Lower leg skin (tissue), 4 donors: ENCODE measurements around the gene USP31. TPM values are rescaled to one million over a fixed set of nuclear protein-coding genes. Genes with fewer than 3 reads are reported as not detected.
A peak's percentile ranks its signal among the peaks of the same experiment; 100 is the strongest.
"Not testable (repeated sequence)": the region's sequence is repeated elsewhere in the genome, so short reads cannot be mapped to it uniquely, and the experiment has no call there.

Experiments used
- DNase-seq, 2 donors: peaks; one replicate each; pipeline ENCODE4 v3.0.0-alpha.2; 2019; ENCODE audit warnings: low spot score in 2 of 2
- H3K4me3 ChIP-seq: fragments of 200-600 bp; sonication (generic); 2 replicates; pipeline ENCODE4 v1.5.1; 2017; ENCODE audit warnings: mild to moderate bottlenecking, low read depth; ENCODE audit not compliant: poor library complexity, severe bottlenecking
- CTCF ChIP-seq, 3 donors: fragments of 450-650 bp; IDR thresholded peaks; one replicate each; pipeline ENCODE4 v1.5.1; 2016; ENCODE audit warnings: antibody characterized with exemption in 3 of 3, mild to moderate bottlenecking in 3 of 3, moderate library complexity in 2 of 3
- POLR2A ChIP-seq, 2 donors: fragments of 450-650 bp; IDR thresholded peaks; one replicate each; pipeline ENCODE4 v1.6.1; 2016 to 2017; ENCODE audit warnings: antibody characterized with exemption in 2 of 2, mild to moderate bottlenecking in 1 of 2, moderate library complexity in 1 of 2
- WGBS, 2 donors: methylation state at CpG; one replicate each; pipeline ENCODE4 v1.1.5; 2018; 5-methylcytosine and 5-hydroxymethylcytosine counted together
- intact Hi-C: fragments of 100-400 bp; cut with DNase I; formaldehyde crosslinking; loops from one replicate; pipeline ENCODE4 v1.15.0; 2023; ENCODE audit warnings: low total_unique reads
- total RNA-seq, 4 donors: library from RNA; depleted of rRNA; stranded (reverse); fragments of >200 nt; gene quantifications; one replicate each; pipeline ENCODE4 v1.1.0, GENCODE V29; 2016

USP31 gene
- total RNA-seq, 4 donors from 2014 or later: 11.3 to 41.1 (median 15.6) TPM

GRCh38 chr16:23145608-23146007, 3.6 kb downstream of the USP31 start:
- H3K4me3 ChIP-seq: no peak overlapping the region
- peak in 1 of 2 donors; percentile 13 for DNase-seq
- intact Hi-C loops: no loop called here
- no peak for TF ChIP-seq POLR2A (IDR thresholded peaks at IDR 0.05)
- TF ChIP-seq CTCF (IDR thresholded peaks at IDR 0.05): no peak
- 27 to 31% methylated on average over 3 of the region's 3 CpGs for WGBS, 2 donors

- TF ChIP-seq POLR2A (IDR thresholded peaks at IDR 0.05) (no peak), CTCF (IDR thresholded peaks at IDR 0.05) (no peak)
- WGBS, 2 donors: 34 to 62% methylated on average over 6 of the region's 6 CpGs
- H3K4me3 ChIP-seq: no peak overlapping the region
- intact Hi-C loops: no loop called here
- DNase-seq: peak in 1 of 2 donors; percentile 22
These were observed 4.1 kb downstream of the USP31 start for GRCh38 chr16:23145186-23145585.

GRCh38 chr16:23144393-23144792, 4.9 kb downstream of the USP31 start:
- 90 to 91% methylated on average over 9 of the region's 9 CpGs for WGBS, 2 donors
- DNase-seq, intact Hi-C loops, H3K4me3 ChIP-seq: not testable (repeated sequence)

GRCh38 chr16:23143391-23143790, 5.9 kb downstream of the USP31 start:
- 80 to 82% methylated on average over 3 of the region's 3 CpGs for whole genome bisulfite sequencing, 2 donors
- no peak overlapping the region for H3K4me3 ChIP-seq
- intact Hi-C loops: no loop called here
- TF ChIP-seq CTCF (IDR thresholded peaks at IDR 0.05) (no peak), POLR2A (IDR thresholded peaks at IDR 0.05) (no peak)
- DNase-seq: no peak

- intact Hi-C loops: no loop called here
- peak in 1 of 2 donors; percentile 53 for DNase-seq
- WGBS, 2 donors: 44 to 53% methylated on average over 7 of the region's 7 CpGs
- TF ChIP-seq CTCF (IDR thresholded peaks at IDR 0.05) (no peak), POLR2A (IDR thresholded peaks at IDR 0.05) (no peak)
- H3K4me3 ChIP-seq: no peak overlapping the region
These were observed 7.1 kb downstream of the USP31 start for GRCh38 chr16:23141959-23142740.

- 62 to 73% methylated on average over 6 of the region's 6 CpGs for WGBS, 2 donors
- no peak for DNase-seq
- intact Hi-C loops: no loop called here
- H3K4me3 ChIP-seq: no peak overlapping the region
- TF ChIP-seq POLR2A (IDR thresholded peaks at IDR 0.05): no peak
- no peak for TF ChIP-seq CTCF (IDR thresholded peaks at IDR 0.05)
These were observed 7.8 kb downstream of the USP31 start for GRCh38 chr16:23141500-23141899.
